DMS79 treated with DMSO at 0.1 percent for 48 hours (cell line): Measurements from ENCODE around the gene HAUS3.
A peak's percentile ranks its signal among the peaks of the same experiment; 100 is the strongest.

Source experiments
- DNase-seq: peaks from one replicate; lab custom pipeline; 2025; lab: John Stamatoyannopoulos, UW

HAUS3 gene

GRCh38 chr4:2241410-2242353 lies at the start of gene HAUS3, which contains the start of gene POLN:
Gene HAUS3 (minus strand): TSS chr4:2242121. CDS start chr4:2240946, 1,175 bp downstream.
Gene POLN (minus strand): TSS chr4:2242121. CDS start chr4:2229231, 12,890 bp downstream.
- DNase-seq: peak; percentile 81

- DNase-seq: no peak
Observed at GRCh38 chr4:2290974-2291704, 49.2 kb upstream of the HAUS3 start.

GRCh38 chr4:2290488-2290887 lies 48.6 kb upstream of the HAUS3 start:
- no peak for DNase-seq

GRCh38 chr4:2289955-2290333 lies 48.0 kb upstream of the HAUS3 start:
- no peak for DNase-seq

GRCh38 chr4:2289311-2289954 lies 47.5 kb upstream of the HAUS3 start:
- DNase-seq: no peak

GRCh38 chr4:2288051-2288541 lies 46.2 kb upstream of the HAUS3 start:
- no peak for DNase-seq

GRCh38 chr4:2287594-2287915 lies 45.6 kb upstream of the HAUS3 start:
- no peak for DNase-seq

GRCh38 chr4:2286904-2287593 lies 45.1 kb upstream of the HAUS3 start:
- no peak for DNase-seq

GRCh38 chr4:2285613-2286381 lies 43.9 kb upstream of the HAUS3 start:
- no peak for DNase-seq

GRCh38 chr4:2284934-2285612 lies 43.2 kb upstream of the HAUS3 start:
- no peak for DNase-seq

GRCh38 chr4:2284161-2284933 lies 42.4 kb upstream of the HAUS3 start:
- DNase-seq: no peak

GRCh38 chr4:2283199-2283711 lies 41.3 kb upstream of the HAUS3 start:
- no peak for DNase-seq

GRCh38 chr4:2281575-2282343 lies 39.8 kb upstream of the HAUS3 start:
- no peak for DNase-seq

- no peak for DNase-seq
Observed at GRCh38 chr4:2280531-2281300, 38.8 kb upstream of the HAUS3 start.

GRCh38 chr4:2277956-2278355 lies 36.0 kb upstream of the HAUS3 start:
- no peak for DNase-seq

- DNase-seq: no peak
Observed at GRCh38 chr4:2276581-2277325, 34.8 kb upstream of the HAUS3 start.
